Right lobe of liver (tissue), 6 donors: Measurements from ENCODE around the gene SEC31A. TPM values are rescaled to one million over a fixed set of nuclear protein-coding genes. Genes with fewer than 3 reads are reported as not detected.

Source experiments
- ATAC-seq, 4 donors: fragments of 200-7000 bp; cut with Tn5 transposase; one replicate each; pipeline ENCODE4 v1.9.1; 2020; ENCODE audit warnings: mild to moderate bottlenecking in 4 of 4, moderate library complexity in 4 of 4
- DNase-seq, 3 donors: peaks; one replicate each; pipeline ENCODE4 v3.0.0-alpha.2; 2020
- H3K27ac ChIP-seq, 3 donors: fragments of 200-600 bp; one replicate each; pipeline ENCODE4 v1.8.0; 2022
- H3K27me3 ChIP-seq, 2 donors: fragments of 200-600 bp; one replicate each; pipeline ENCODE4 v1.8.0; 2022
- H3K36me3 ChIP-seq, 4 donors: fragments of 200-600 bp; sonication (generic) in 1 of 4; one replicate each; pipeline versions ENCODE4 v1.5.1 to v1.8.0; 2017 to 2022; ENCODE audit warnings: control low read depth in 1 of 4
- H3K4me1 ChIP-seq, 4 donors: fragments of 200-600 bp; sonication (generic) in 1 of 4; one replicate each; pipeline versions ENCODE4 v1.5.1 to v1.8.0; 2017 to 2022; ENCODE audit warnings: control low read depth in 1 of 4
- H3K4me3 ChIP-seq, 3 donors: fragments of 200-600 bp; one replicate each; pipeline ENCODE4 v1.8.0; 2022
- H3K9me3 ChIP-seq, 4 donors: fragments of 200-600 bp; sonication (generic) in 1 of 4; one replicate each; pipeline versions ENCODE4 v1.5.1 to v1.8.0; 2017 to 2022; ENCODE audit warnings: control low read depth in 1 of 4
- CTCF ChIP-seq, 4 donors: fragments of 200-600 bp in 3 of 4; fragments of 450-650 bp in 1 of 4; IDR thresholded peaks; one replicate each; pipeline versions ENCODE4 v1.5.1 to v1.8.0; 2016 to 2022; ENCODE audit warnings: antibody characterized with exemption in 4 of 4, mild to moderate bottlenecking in 2 of 4
- POLR2A ChIP-seq: fragments of 450-650 bp; IDR thresholded peaks from one replicate; pipeline ENCODE4 v1.6.1; 2017; ENCODE audit warnings: antibody characterized with exemption, mild to moderate bottlenecking
- WGBS: methylation state at CpG from one replicate; pipeline ENCODE4 v1.1.6; 2018; ENCODE audit warnings: low coverage, low lambda C conversion rate; ENCODE audit not compliant: insufficient coverage; ENCODE audit errors: missing lambda C conversion rate; 5-methylcytosine and 5-hydroxymethylcytosine counted together
- intact Hi-C, 2 donors: fragments of 100-400 bp; cut with DNase I; formaldehyde crosslinking; loops; one replicate each; pipeline versions ENCODE4 v1.11.2 to v1.14.1; 2022
- total RNA-seq, 6 experiments: library from RNA; depleted of rRNA in 2 of 6; stranded (reverse); fragments of >200 nt in 2 of 6; fragmentation: NEBNext Ultra II Directional in 3 of 6; extraction: Animal tissue kit (Norgen Biotek cat#: 25700) in 3 of 6; gene quantifications; one replicate each; pipeline versions ENCODE4 v1.1.0 to v1.2.4, GENCODE V29; 2016 to 2023
- donor health status: DM: no; HTN: yes; CAD: no.
- donor health status: DM: no; HTN: no; CAD: no.
- donor health status: DM: no; HTN: no; CAD: no.
- donor health status: DM: no; HTN: yes; CAD: no.
- donor health status: DM: no; HTN: yes; CAD: no.

The SEC31A gene
- total RNA-seq, 6 experiments from 2014 or later = 117 to 161 (median 128) TPM

GRCh38 chr4:82901183-82901718 is 10.3 kb upstream of the SEC31A start:
- TF ChIP-seq POLR2A (no peak), CTCF (IDR thresholded peaks at IDR 0.05) (no peak)
- H3K36me3 ChIP-seq = peaks cover 0 to 12% (median 0%) of the 10 kb centered on the region in 4 donors
- no peaks in the 10 kb centered on the region for H3K27me3 ChIP-seq
- peak overlapping the region; percentile 97 for H3K27ac ChIP-seq
- H3K9me3 ChIP-seq = no peaks in the 10 kb centered on the region
- H3K4me1 ChIP-seq = peaks cover 0 to 16% (median 6%) of the 10 kb centered on the region in 4 donors
- ATAC-seq = peak in 1 of 4 donors; percentile 9
- peak overlapping the region; percentile 58 to 73 (median 71) for H3K4me3 ChIP-seq
- intact Hi-C loops = loop anchor here in 1 of 2 donors (10.0 kb wide), 1 partner anchor 104 kb away; no protein-coding TSS in a partner anchor
- no peak for DNase-seq
- WGBS = 0% methylated on average over 8 of the region's 8 CpGs

- peak; percentile 99 for DNase-seq
These were observed 9.6 kb upstream of the SEC31A start, which contains the start of gene THAP9 for GRCh38 chr4:82900411-82901182. Gene THAP9 (plus strand): TSS chr4:82900735. CDS start chr4:82900803, 68 bp downstream.

GRCh38 chr4:82900066-82900410 is 9.1 kb upstream of the SEC31A start:
- Histone ChIP-seq H3K4me1 (peaks cover 0 to 16% (median 6%) of the 10 kb centered on the region in 4 donors), H3K27ac (peak overlapping the region; percentile 97), H3K36me3 (peaks cover 0 to 7% (median 0%) of the 10 kb centered on the region in 4 donors), H3K4me3 (peak overlapping the region; percentile 58 to 73 (median 71)), H3K9me3 (no peaks in the 10 kb centered on the region), H3K27me3 (no peaks in the 10 kb centered on the region)
- intact Hi-C loops = loop anchor here in 1 of 2 donors (10.0 kb wide), 1 partner anchor 105 kb away; no protein-coding TSS in a partner anchor
- DNase-seq (no peak), ATAC-seq (peak in 2 of 4 donors; percentile 5 to 6)
- under 1% methylated on average over 14 of the region's 14 CpGs for WGBS
- TF ChIP-seq POLR2A (no peak), CTCF (IDR thresholded peaks at IDR 0.05) (no peak)

More at GRCh38 chr4:82900411-82901182, 9.6 kb upstream of the SEC31A start, which contains the start of gene THAP9:
- no peaks in the 10 kb centered on the region for H3K27me3 ChIP-seq
- TF ChIP-seq POLR2A (peak; percentile 62), CTCF (IDR thresholded peaks at IDR 0.05) (no peak)
- intact Hi-C loops = loop anchor here in 1 of 2 donors (10.0 kb wide), 1 partner anchor 104 kb away; no protein-coding TSS in a partner anchor
- H3K4me1 ChIP-seq = peaks cover 0 to 16% (median 6%) of the 10 kb centered on the region in 4 donors
- H3K4me3 ChIP-seq = peak within 1 kb of the TSS; percentile 58 to 73 (median 71)
- no peaks in the 10 kb centered on the region for H3K9me3 ChIP-seq
- peaks cover 0 to 7% (median 0%) of the 10 kb centered on the region in 4 donors for H3K36me3 ChIP-seq
- peak; percentile 94 to 98 (median 96) for ATAC-seq
- peak within 1 kb of the TSS; percentile 97 for H3K27ac ChIP-seq
- WGBS = 0% methylated on average over 11 of the region's 67 CpGs

- DNase-seq (no peak), ATAC-seq (no peak)
- WGBS = 2% methylated on average over 4 of the region's 4 CpGs
- H3K27me3 ChIP-seq = no peaks in the 10 kb centered on the region
- intact Hi-C loops = loop anchor here in 1 of 2 donors (10.0 kb wide), 1 partner anchor 105 kb away; no protein-coding TSS in a partner anchor
- peaks cover 0 to 16% (median 6%) of the 10 kb centered on the region in 4 donors for H3K4me1 ChIP-seq
- TF ChIP-seq CTCF (IDR thresholded peaks at IDR 0.05) (no peak), POLR2A (no peak)
- no peaks in the 10 kb centered on the region for H3K9me3 ChIP-seq
- H3K27ac ChIP-seq = peak overlapping the region; percentile 97
- peaks cover 0 to 8% (median 0%) of the 10 kb centered on the region in 4 donors for H3K36me3 ChIP-seq
- peak overlapping the region; percentile 58 to 73 (median 71) for H3K4me3 ChIP-seq
These were observed 8.6 kb upstream of the SEC31A start for GRCh38 chr4:82899374-82900065.
